GM19240 (cell line): ENCODE measurements around the gene IL4.
"Not testable (repeated sequence)": the region's sequence is repeated elsewhere in the genome, so short reads cannot be mapped to it uniquely, and the experiment has no call there.

Experiments
- DNase-seq: peaks from one replicate; pipeline ENCODE4 v3.0.0; 2011; ENCODE audit warnings: low spot score; ENCODE audit not compliant: insufficient read length

The IL4 gene

GRCh38 chr5:132673939-132674630 lies at the start of gene IL4:
Gene IL4, plus strand, starts transcription at chr5:132673989. Its CDS starts 62 bp downstream, at chr5:132674051.
- no peak for DNase-seq

GRCh38 chr5:132627470-132627869 lies 46.3 kb upstream of the IL4 start:
- DNase-seq, result no peak

GRCh38 chr5:132628814-132629213 lies 45.0 kb upstream of the IL4 start:
- DNase-seq, result no peak

- no peak for DNase-seq
These were observed 44.4 kb upstream of the IL4 start for GRCh38 chr5:132629230-132629944.

GRCh38 chr5:132633587-132633986 lies 40.2 kb upstream of the IL4 start:
- not testable (repeated sequence) for DNase-seq

- DNase-seq, result no peak
These were observed 37.9 kb upstream of the IL4 start for GRCh38 chr5:132635873-132636272.

GRCh38 chr5:132637241-132637640 lies 36.5 kb upstream of the IL4 start:
- no peak for DNase-seq

GRCh38 chr5:132639706-132640130 lies 34.1 kb upstream of the IL4 start:
- no peak for DNase-seq

- DNase-seq, result no peak
These were observed 33.2 kb upstream of the IL4 start for GRCh38 chr5:132640613-132641012.

GRCh38 chr5:132641241-132641723 lies 32.5 kb upstream of the IL4 start:
- DNase-seq, result no peak

- DNase-seq, result no peak
These were observed 31.9 kb upstream of the IL4 start for GRCh38 chr5:132641841-132642240.

- no peak for DNase-seq
These were observed 29.6 kb upstream of the IL4 start for GRCh38 chr5:132644177-132644576.

- no peak for DNase-seq
These were observed 27.1 kb upstream of the IL4 start for GRCh38 chr5:132646583-132647266.

- no peak for DNase-seq
These were observed 26.3 kb upstream of the IL4 start for GRCh38 chr5:132647473-132647872.

GRCh38 chr5:132648355-132648754 lies 25.4 kb upstream of the IL4 start:
- no peak for DNase-seq

GRCh38 chr5:132651838-132652469 lies 21.8 kb upstream of the IL4 start:
- DNase-seq, result no peak

GRCh38 chr5:132653716-132654115 lies 20.1 kb upstream of the IL4 start:
- no peak for DNase-seq

- DNase-seq, result no peak
These were observed 17.7 kb upstream of the IL4 start for GRCh38 chr5:132655821-132656773.

GRCh38 chr5:132656774-132657355 lies 16.9 kb upstream of the IL4 start:
- DNase-seq, result no peak

GRCh38 chr5:132657676-132658380 lies 16.0 kb upstream of the IL4 start, which contains the start of gene IL13:
Gene IL13, plus strand, starts transcription at chr5:132658173. Its CDS starts 14 bp downstream, at chr5:132658187.
- no peak for DNase-seq
